ENCODE measurements around the gene BBS1. TPM values are rescaled to one million over a fixed set of nuclear protein-coding genes. Genes with fewer than 3 reads are reported as not detected.

BBS1 gene
- total and polyA plus RNA-seq, 4 donors: 39.8 to 77.1 (median 55.6) TPM

GRCh38 chr11:66489636-66490035 lies 20.8 kb upstream of the BBS1 start:
- H3K4me1 ChIP-seq (ENCODE audit: control insufficient read depth, insufficient read depth, low read length): no peaks in the 10 kb centered on the region
- WGBS (ENCODE audit: insufficient coverage): 82% methylated on average over 7 of the region's 7 CpGs

GRCh38 chr11:66491315-66491935 lies 19.0 kb upstream of the BBS1 start:
- DNase-seq (ENCODE audit: low read depth in 4 of 6, low spot score in 6 of 6): no peak
- no peaks in the 10 kb centered on the region for H3K27me3 ChIP-seq (ENCODE audit: control insufficient read depth, insufficient read depth, low read length)
- no peak overlapping the region for H3K27ac ChIP-seq (ENCODE audit: low read depth, low read length)
- H3K36me3 ChIP-seq (ENCODE audit: control insufficient read depth, insufficient read depth, low read length): peaks cover 86% of the 10 kb centered on the region
- H3K4me1 ChIP-seq (ENCODE audit: control insufficient read depth, insufficient read depth, low read length): no peaks in the 10 kb centered on the region
- H3K9me3 ChIP-seq (ENCODE audit: control insufficient read depth, insufficient read depth, low read length): no peaks in the 10 kb centered on the region
- H3K4me3 ChIP-seq (ENCODE audit: low read depth, low read length): no peak overlapping the region
- 58% methylated on average over 10 of the region's 20 CpGs for WGBS (ENCODE audit: insufficient coverage)

More at GRCh38 chr11:66489636-66490035, 20.8 kb upstream of the BBS1 start:
- Histone ChIP-seq H3K4me3 (ENCODE audit: low read depth, low read length) (no peak overlapping the region), H3K27ac (ENCODE audit: low read depth, low read length) (no peak overlapping the region), H3K9me3 (ENCODE audit: control insufficient read depth, insufficient read depth, low read length) (no peaks in the 10 kb centered on the region), H3K36me3 (ENCODE audit: control insufficient read depth, insufficient read depth, low read length) (peaks cover 85% of the 10 kb centered on the region), H3K27me3 (ENCODE audit: control insufficient read depth, insufficient read depth, low read length) (no peaks in the 10 kb centered on the region)
- no peak for DNase-seq (ENCODE audit: low read depth in 4 of 6, low spot score in 6 of 6)

- Histone ChIP-seq H3K36me3 (ENCODE audit: control insufficient read depth, insufficient read depth, low read length) (peaks cover 86% of the 10 kb centered on the region), H3K4me1 (ENCODE audit: control insufficient read depth, insufficient read depth, low read length) (no peaks in the 10 kb centered on the region), H3K4me3 (ENCODE audit: low read depth, low read length) (no peak overlapping the region), H3K27me3 (ENCODE audit: control insufficient read depth, insufficient read depth, low read length) (no peaks in the 10 kb centered on the region), H3K9me3 (ENCODE audit: control insufficient read depth, insufficient read depth, low read length) (no peaks in the 10 kb centered on the region), H3K27ac (ENCODE audit: low read depth, low read length) (no peak overlapping the region)
- no peak for DNase-seq (ENCODE audit: low read depth in 4 of 6, low spot score in 6 of 6)
- 89% methylated on average over 8 of the region's 10 CpGs for WGBS (ENCODE audit: insufficient coverage)
These were observed 18.1 kb upstream of the BBS1 start for GRCh38 chr11:66492161-66492865.

GRCh38 chr11:66493130-66493529 lies 17.3 kb upstream of the BBS1 start:
- Histone ChIP-seq H3K4me3 (ENCODE audit: low read depth, low read length) (no peak overlapping the region), H3K9me3 (ENCODE audit: control insufficient read depth, insufficient read depth, low read length) (no peaks in the 10 kb centered on the region), H3K27ac (ENCODE audit: low read depth, low read length) (no peak overlapping the region), H3K27me3 (ENCODE audit: control insufficient read depth, insufficient read depth, low read length) (no peaks in the 10 kb centered on the region), H3K4me1 (ENCODE audit: control insufficient read depth, insufficient read depth, low read length) (no peaks in the 10 kb centered on the region), H3K36me3 (ENCODE audit: control insufficient read depth, insufficient read depth, low read length) (peaks cover 81% of the 10 kb centered on the region)
- DNase-seq (ENCODE audit: low read depth in 4 of 6, low spot score in 6 of 6): no peak
- 97% methylated on average over 10 of the region's 10 CpGs for WGBS (ENCODE audit: insufficient coverage)

- DNase-seq (ENCODE audit: low read depth in 4 of 6, low spot score in 6 of 6): no peak
- no peak overlapping the region for H3K4me3 ChIP-seq (ENCODE audit: low read depth, low read length)
- 90% methylated on average over 7 of the region's 7 CpGs for WGBS (ENCODE audit: insufficient coverage)
These were observed 16.0 kb upstream of the BBS1 start for GRCh38 chr11:66494458-66494857.

GRCh38 chr11:66494935-66495334 lies 15.5 kb upstream of the BBS1 start:
- Histone ChIP-seq H3K4me1 (ENCODE audit: control insufficient read depth, insufficient read depth, low read length) (no peaks in the 10 kb centered on the region), H3K27me3 (ENCODE audit: control insufficient read depth, insufficient read depth, low read length) (no peaks in the 10 kb centered on the region), H3K36me3 (ENCODE audit: control insufficient read depth, insufficient read depth, low read length) (peaks cover 75% of the 10 kb centered on the region), H3K27ac (ENCODE audit: low read depth, low read length) (no peak overlapping the region), H3K9me3 (ENCODE audit: control insufficient read depth, insufficient read depth, low read length) (no peaks in the 10 kb centered on the region), H3K4me3 (ENCODE audit: low read depth, low read length) (no peak overlapping the region)
- 88% methylated on average over 11 of the region's 14 CpGs for WGBS (ENCODE audit: insufficient coverage)
- no peak for DNase-seq (ENCODE audit: low read depth in 4 of 6, low spot score in 6 of 6)

More at GRCh38 chr11:66494458-66494857, 16.0 kb upstream of the BBS1 start:
- Histone ChIP-seq H3K9me3 (ENCODE audit: control insufficient read depth, insufficient read depth, low read length) (no peaks in the 10 kb centered on the region), H3K4me1 (ENCODE audit: control insufficient read depth, insufficient read depth, low read length) (no peaks in the 10 kb centered on the region), H3K36me3 (ENCODE audit: control insufficient read depth, insufficient read depth, low read length) (peaks cover 77% of the 10 kb centered on the region), H3K27me3 (ENCODE audit: control insufficient read depth, insufficient read depth, low read length) (no peaks in the 10 kb centered on the region), H3K27ac (ENCODE audit: low read depth, low read length) (no peak overlapping the region)

GRCh38 chr11:66495401-66495854 lies 15.0 kb upstream of the BBS1 start:
- Histone ChIP-seq H3K27ac (ENCODE audit: low read depth, low read length) (no peak overlapping the region), H3K4me3 (ENCODE audit: low read depth, low read length) (no peak overlapping the region), H3K36me3 (ENCODE audit: control insufficient read depth, insufficient read depth, low read length) (peaks cover 76% of the 10 kb centered on the region), H3K4me1 (ENCODE audit: control insufficient read depth, insufficient read depth, low read length) (no peaks in the 10 kb centered on the region), H3K27me3 (ENCODE audit: control insufficient read depth, insufficient read depth, low read length) (no peaks in the 10 kb centered on the region), H3K9me3 (ENCODE audit: control insufficient read depth, insufficient read depth, low read length) (no peaks in the 10 kb centered on the region)
- no peak for DNase-seq (ENCODE audit: low read depth in 4 of 6, low spot score in 6 of 6)
- 94% methylated on average over 12 of the region's 17 CpGs for WGBS (ENCODE audit: insufficient coverage)

GRCh38 chr11:66497206-66497605 lies 13.2 kb upstream of the BBS1 start:
- no peak for DNase-seq (ENCODE audit: low read depth in 4 of 6, low spot score in 6 of 6)
- 97% methylated on average over 13 of the region's 16 CpGs for WGBS (ENCODE audit: insufficient coverage)
- no peaks in the 10 kb centered on the region for H3K4me1 ChIP-seq (ENCODE audit: control insufficient read depth, insufficient read depth, low read length)
- no peak overlapping the region for H3K4me3 ChIP-seq (ENCODE audit: low read depth, low read length)
- H3K27ac ChIP-seq (ENCODE audit: low read depth, low read length): no peak overlapping the region
- no peaks in the 10 kb centered on the region for H3K27me3 ChIP-seq (ENCODE audit: control insufficient read depth, insufficient read depth, low read length)
- no peaks in the 10 kb centered on the region for H3K9me3 ChIP-seq (ENCODE audit: control insufficient read depth, insufficient read depth, low read length)
- peaks cover 72% of the 10 kb centered on the region for H3K36me3 ChIP-seq (ENCODE audit: control insufficient read depth, insufficient read depth, low read length)

- Histone ChIP-seq H3K4me1 (ENCODE audit: control insufficient read depth, insufficient read depth, low read length) (no peaks in the 10 kb centered on the region), H3K27me3 (ENCODE audit: control insufficient read depth, insufficient read depth, low read length) (no peaks in the 10 kb centered on the region), H3K36me3 (ENCODE audit: control insufficient read depth, insufficient read depth, low read length) (peaks cover 61% of the 10 kb centered on the region), H3K4me3 (ENCODE audit: low read depth, low read length) (no peak overlapping the region), H3K9me3 (ENCODE audit: control insufficient read depth, insufficient read depth, low read length) (no peaks in the 10 kb centered on the region), H3K27ac (ENCODE audit: low read depth, low read length) (no peak overlapping the region)
- WGBS (ENCODE audit: insufficient coverage): no CpG with 5 or more reads among the region's 5 CpGs
- no peak for DNase-seq (ENCODE audit: low read depth in 4 of 6, low spot score in 6 of 6)
These were observed 11.9 kb upstream of the BBS1 start for GRCh38 chr11:66498506-66498905.
